ENCODE results near the gene TENM3.

Gene TENM3

GRCh38 chr4:182644683-182645050, 401.5 kb downstream of the TENM3 start:
- H3K27me3 ChIP-seq (ENCODE audit: insufficient read depth, low read length, poor library complexity): no peaks in the 10 kb centered on the region
- H3K4me3 ChIP-seq (ENCODE audit: low read depth in 1 of 2, low read length in 2 of 2): no peak overlapping the region
- H2AFZ ChIP-seq (ENCODE audit: low read depth, low read length): no peak overlapping the region
- TF ChIP-seq EZH2 (IDR thresholded peaks at IDR 0.05; ENCODE audit: borderline replicate concordance, low read depth, low read length, severe bottlenecking): no peak
- TF ChIP-seq CTCF (IDR thresholded peaks at IDR 0.05; ENCODE audit: borderline replicate concordance, extremely low read depth, low read length, poor library complexity, severe bottlenecking): no peak
- ATAC-seq (ENCODE audit: insufficient read depth, low read depth) (no peak), DNase-seq (no peak)
- H3K36me3 ChIP-seq (ENCODE audit: insufficient read depth, low read length): no peaks in the 10 kb centered on the region
- H4K20me1 ChIP-seq (ENCODE audit: insufficient read depth, low read length): no peaks in the 10 kb centered on the region
- H3K9ac ChIP-seq (ENCODE audit: low read depth, low read length): no peak overlapping the region
- H3K79me2 ChIP-seq (ENCODE audit: insufficient read depth, low read length): no peaks in the 10 kb centered on the region
- H3K27ac ChIP-seq (ENCODE audit: low read length): no peak overlapping the region
- no peaks in the 10 kb centered on the region for H3K4me1 ChIP-seq (ENCODE audit: insufficient read depth, low read length)
- no peak overlapping the region for H3K4me2 ChIP-seq (ENCODE audit: insufficient read depth, low read length)
- H3K9me3 ChIP-seq (ENCODE audit: insufficient read depth, low read length, severe bottlenecking): no peaks in the 10 kb centered on the region

- Histone ChIP-seq H3K4me1 (ENCODE audit: insufficient read depth, low read length) (no peaks in the 10 kb centered on the region), H3K36me3 (ENCODE audit: insufficient read depth, low read length) (no peaks in the 10 kb centered on the region), H4K20me1 (ENCODE audit: insufficient read depth, low read length) (no peaks in the 10 kb centered on the region)
Measured at GRCh38 chr4:182645511-182645910, 402.3 kb downstream of the TENM3 start.

GRCh38 chr4:182647646-182648300, 404.6 kb downstream of the TENM3 start:
- DNase-seq: no peak
- no peaks in the 10 kb centered on the region for H3K79me2 ChIP-seq (ENCODE audit: insufficient read depth, low read length)
- no peak overlapping the region for H3K4me2 ChIP-seq (ENCODE audit: insufficient read depth, low read length)
- H3K9me3 ChIP-seq (ENCODE audit: insufficient read depth, low read length, severe bottlenecking): no peaks in the 10 kb centered on the region
- H3K27ac ChIP-seq (ENCODE audit: low read length): no peak overlapping the region
- H3K4me1 ChIP-seq (ENCODE audit: insufficient read depth, low read length): no peaks in the 10 kb centered on the region
- H2AFZ ChIP-seq (ENCODE audit: low read depth, low read length): no peak overlapping the region
- H3K36me3 ChIP-seq (ENCODE audit: insufficient read depth, low read length): no peaks in the 10 kb centered on the region
- H3K4me3 ChIP-seq (ENCODE audit: low read depth in 1 of 2, low read length in 2 of 2): no peak overlapping the region
- no peak for TF ChIP-seq CTCF (IDR thresholded peaks at IDR 0.05; ENCODE audit: borderline replicate concordance, extremely low read depth, low read length, poor library complexity, severe bottlenecking)
- no peak for TF ChIP-seq EZH2 (IDR thresholded peaks at IDR 0.05; ENCODE audit: borderline replicate concordance, low read depth, low read length, severe bottlenecking)
- no peak for ATAC-seq (ENCODE audit: insufficient read depth, low read depth)
- no peaks in the 10 kb centered on the region for H4K20me1 ChIP-seq (ENCODE audit: insufficient read depth, low read length)
- H3K9ac ChIP-seq (ENCODE audit: low read depth, low read length): no peak overlapping the region
- H3K27me3 ChIP-seq (ENCODE audit: insufficient read depth, low read length, poor library complexity): no peaks in the 10 kb centered on the region

More at GRCh38 chr4:182645511-182645910, 402.3 kb downstream of the TENM3 start:
- H3K9ac ChIP-seq (ENCODE audit: low read depth, low read length): no peak overlapping the region
- H3K9me3 ChIP-seq (ENCODE audit: insufficient read depth, low read length, severe bottlenecking): no peaks in the 10 kb centered on the region
- TF ChIP-seq EZH2 (IDR thresholded peaks at IDR 0.05; ENCODE audit: borderline replicate concordance, low read depth, low read length, severe bottlenecking) (no peak), CTCF (IDR thresholded peaks at IDR 0.05; ENCODE audit: borderline replicate concordance, extremely low read depth, low read length, poor library complexity, severe bottlenecking) (no peak)
- H3K4me3 ChIP-seq (ENCODE audit: low read depth in 1 of 2, low read length in 2 of 2): no peak overlapping the region
- H3K79me2 ChIP-seq (ENCODE audit: insufficient read depth, low read length): no peaks in the 10 kb centered on the region
- DNase-seq (no peak), ATAC-seq (ENCODE audit: insufficient read depth, low read depth) (no peak)
- H3K27me3 ChIP-seq (ENCODE audit: insufficient read depth, low read length, poor library complexity): no peaks in the 10 kb centered on the region
- H2AFZ ChIP-seq (ENCODE audit: low read depth, low read length): no peak overlapping the region
- no peak overlapping the region for H3K4me2 ChIP-seq (ENCODE audit: insufficient read depth, low read length)
- H3K27ac ChIP-seq (ENCODE audit: low read length): no peak overlapping the region
